NCI-H187 treated with DMSO at 0.1 percent for 48 hours (cell line): ENCODE data around the gene TTC28.
A peak's percentile ranks its signal among the peaks of the same experiment; 100 is the strongest.

Experiments
- DNase-seq: peaks from one replicate; lab custom pipeline; 2025; lab: John Stamatoyannopoulos, UW

Gene TTC28

DNA sequence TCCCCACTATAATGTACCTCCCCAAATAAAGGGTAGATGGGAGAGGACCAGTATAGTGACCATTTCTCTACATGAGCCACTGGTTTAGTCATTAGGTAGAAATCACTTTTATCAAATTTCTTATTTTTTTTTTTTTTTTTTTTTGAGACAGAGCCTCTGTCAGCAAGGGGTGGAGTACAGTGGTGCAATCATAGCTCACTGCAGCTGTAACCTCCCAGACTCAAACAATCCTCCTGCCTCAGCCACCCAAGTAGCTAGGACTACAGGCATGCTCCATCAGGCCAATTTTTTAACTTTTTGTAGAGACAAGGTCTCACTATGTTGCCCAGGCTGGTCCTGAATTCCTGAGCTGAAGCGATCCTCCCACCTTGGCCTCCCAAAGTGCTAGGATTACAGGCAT is 322.4 kb downstream of the TTC28 start:
- DNase-seq, result no peak

- DNase-seq, result peak; percentile 21
These were observed 328.2 kb downstream of the TTC28 start for GRCh38 chr22:28351476-28351875.

DNA sequence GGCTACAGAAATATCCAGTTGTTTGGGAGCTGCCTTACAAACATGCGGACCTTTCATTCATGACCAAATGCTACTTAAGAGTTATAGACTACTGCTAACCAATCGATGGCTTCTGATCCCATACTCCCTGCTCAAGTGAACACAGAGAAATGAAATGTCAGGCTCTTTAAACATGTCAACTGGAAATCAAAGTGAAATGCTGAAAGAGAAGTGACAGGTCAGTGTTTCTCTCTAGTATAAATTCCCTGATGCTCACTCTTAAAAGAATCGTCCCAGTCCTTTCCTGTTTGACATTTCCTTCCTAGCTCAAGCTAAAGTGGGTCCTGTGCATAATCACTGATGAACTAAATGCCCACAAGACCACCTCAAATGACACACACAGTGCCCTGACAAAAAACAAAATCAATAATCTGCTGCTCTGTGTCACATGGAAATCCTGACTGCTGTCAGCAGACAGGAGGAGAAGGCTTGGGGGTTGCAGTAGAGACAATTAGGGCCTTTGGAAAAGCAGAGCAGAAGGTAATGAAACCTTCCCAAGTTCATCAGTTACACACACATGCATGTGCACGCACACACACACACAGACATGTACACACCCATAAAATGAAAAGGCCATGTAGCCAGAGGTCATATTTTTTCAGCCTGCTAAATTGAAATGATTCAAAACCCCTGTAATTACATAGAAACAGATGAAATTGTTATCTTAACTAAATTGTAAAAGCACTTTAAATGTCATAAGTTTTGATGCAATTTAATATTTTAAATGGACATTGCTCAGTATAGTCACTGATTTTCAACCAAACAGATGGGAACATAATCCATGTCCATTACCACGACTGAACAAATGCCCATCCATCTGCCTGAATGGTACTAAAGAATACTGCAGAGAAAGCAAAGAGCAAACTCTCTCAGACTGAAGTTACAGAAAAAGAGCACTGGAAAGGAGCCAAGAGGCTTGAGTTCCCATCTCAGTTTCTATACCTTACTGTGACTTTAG is 330.7 kb downstream of the TTC28 start:
- DNase-seq, result no peak

- no peak for DNase-seq
These were observed 333.3 kb downstream of the TTC28 start for GRCh38 chr22:28346308-28346707.

GRCh38 chr22:28344918-28345703 is 334.5 kb downstream of the TTC28 start:
- DNase-seq, result no peak

GRCh38 chr22:28341001-28341400 is 338.6 kb downstream of the TTC28 start:
- DNase-seq, result no peak

DNA sequence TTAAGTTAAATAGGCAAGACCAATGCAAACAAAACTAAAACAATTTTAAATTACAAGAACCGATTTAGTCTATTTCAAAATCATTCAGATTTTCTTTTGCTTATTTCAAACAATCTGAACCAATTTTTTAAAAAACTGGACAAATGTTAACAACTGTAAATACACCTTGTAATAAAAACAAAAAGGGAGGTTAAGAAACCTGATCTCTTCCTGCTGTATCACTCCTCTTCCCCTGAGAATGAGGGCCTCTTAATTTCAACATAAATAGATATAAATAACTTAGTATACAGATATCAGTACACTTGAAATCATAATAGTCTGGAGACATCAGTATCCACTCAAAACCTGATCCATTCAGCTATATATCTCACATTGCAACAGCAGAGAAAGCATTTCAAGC is 346.6 kb downstream of the TTC28 start:
- peak; percentile 29 for DNase-seq

DNA sequence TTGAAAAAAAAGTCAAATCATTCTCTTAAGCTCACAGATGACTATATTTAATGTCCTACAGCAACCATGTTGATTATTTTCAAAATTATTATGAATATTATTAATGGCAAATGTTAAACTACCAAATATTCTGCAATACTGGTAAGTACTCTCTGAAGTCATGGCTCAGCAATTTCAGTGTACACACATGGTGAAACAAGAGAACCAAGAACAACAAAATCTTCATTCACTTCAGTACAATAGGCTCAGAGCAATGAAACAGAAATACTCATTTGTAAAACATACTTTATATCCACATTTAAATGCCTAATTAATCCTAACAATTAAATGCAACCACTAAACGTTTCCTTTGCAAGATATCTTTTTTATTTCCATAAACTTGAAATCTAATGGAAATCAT is 347.2 kb downstream of the TTC28 start:
- no peak for DNase-seq

GRCh38 chr22:28331695-28332094 is 347.9 kb downstream of the TTC28 start:
- no peak for DNase-seq

- no peak for DNase-seq
These were observed 350.2 kb downstream of the TTC28 start for GRCh38 chr22:28329186-28330073.

GRCh38 chr22:28328756-28329155 is 350.9 kb downstream of the TTC28 start:
- no peak for DNase-seq

- no peak for DNase-seq
These were observed 363.6 kb downstream of the TTC28 start for GRCh38 chr22:28316014-28316413.

GRCh38 chr22:28314959-28315358 is 364.7 kb downstream of the TTC28 start:
- no peak for DNase-seq

DNA sequence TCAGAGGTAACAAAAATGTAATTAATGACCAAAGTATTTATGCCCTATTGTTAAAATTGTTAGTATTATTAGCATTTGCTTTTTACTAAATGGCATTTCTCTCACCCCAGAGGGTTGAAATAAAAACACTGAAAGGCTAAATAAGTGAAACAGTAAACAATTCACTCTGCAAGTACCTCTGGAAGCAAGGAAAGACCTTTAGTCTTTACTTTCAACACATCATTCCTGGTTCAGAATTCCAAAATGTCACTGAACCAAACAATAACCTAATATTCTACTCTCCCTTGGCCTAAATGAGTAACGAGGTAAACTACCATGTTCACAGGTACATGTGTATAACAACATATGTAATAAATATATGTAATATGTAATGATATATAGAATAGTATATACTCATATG is 369.3 kb downstream of the TTC28 start:
- DNase-seq, result no peak

DNA sequence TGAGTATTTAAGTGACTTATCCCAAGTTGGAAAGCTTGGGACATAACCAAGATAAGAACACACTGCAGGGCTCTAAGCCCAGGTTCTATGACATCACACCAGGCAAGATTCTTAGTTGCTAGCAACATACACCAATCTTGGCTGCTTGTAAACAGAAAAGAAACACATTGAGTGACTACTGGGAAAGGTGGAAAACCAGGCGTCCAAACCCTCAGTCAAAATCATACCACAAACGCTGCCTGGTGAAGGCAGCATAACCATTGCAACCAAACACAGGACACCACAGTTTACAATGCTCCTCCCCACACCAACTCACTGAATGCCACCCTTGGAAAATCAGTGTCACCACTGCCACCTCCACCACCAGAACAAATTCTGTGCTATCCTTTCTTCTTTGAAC is 379.9 kb downstream of the TTC28 start:
- no peak for DNase-seq

DNA sequence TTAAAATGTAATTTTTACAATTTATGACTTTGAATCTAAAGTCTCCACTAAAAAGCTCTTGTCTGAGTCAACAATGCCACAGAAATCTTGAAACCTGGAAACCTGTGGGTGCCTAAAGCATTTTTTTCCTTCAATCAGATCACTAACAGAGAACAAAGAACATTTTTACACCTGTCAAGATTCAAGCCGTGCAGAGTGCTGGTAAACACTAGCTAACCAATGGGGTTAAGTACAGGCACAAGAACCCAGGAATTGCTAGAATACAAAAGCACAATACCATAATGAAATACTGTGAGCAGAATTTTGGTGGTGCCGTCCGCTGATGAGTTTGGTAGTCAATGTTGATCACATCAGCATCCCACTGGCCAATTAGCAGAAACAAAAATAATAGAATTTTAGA is 380.3 kb downstream of the TTC28 start:
- peak; percentile 38 for DNase-seq

DNA sequence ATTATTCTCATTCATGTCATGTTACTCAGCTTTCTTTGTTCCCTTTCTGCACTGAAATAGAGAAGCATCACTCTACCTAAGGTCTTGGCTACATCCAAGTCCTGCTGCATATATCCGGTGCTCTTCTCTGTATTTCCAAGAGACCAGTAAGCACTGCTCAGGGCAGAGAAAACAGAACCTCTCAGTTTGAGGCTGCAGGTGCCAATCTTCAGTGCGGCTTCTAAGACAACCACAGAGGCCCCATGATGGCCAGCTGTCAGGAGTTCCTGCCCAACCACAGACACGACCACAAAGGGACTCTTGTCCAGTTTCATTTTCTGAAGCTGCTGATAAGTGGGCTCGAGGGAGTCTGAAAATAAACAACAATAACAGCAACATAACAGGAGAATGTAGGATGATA is 382.1 kb downstream of the TTC28 start:
- no peak for DNase-seq

DNA sequence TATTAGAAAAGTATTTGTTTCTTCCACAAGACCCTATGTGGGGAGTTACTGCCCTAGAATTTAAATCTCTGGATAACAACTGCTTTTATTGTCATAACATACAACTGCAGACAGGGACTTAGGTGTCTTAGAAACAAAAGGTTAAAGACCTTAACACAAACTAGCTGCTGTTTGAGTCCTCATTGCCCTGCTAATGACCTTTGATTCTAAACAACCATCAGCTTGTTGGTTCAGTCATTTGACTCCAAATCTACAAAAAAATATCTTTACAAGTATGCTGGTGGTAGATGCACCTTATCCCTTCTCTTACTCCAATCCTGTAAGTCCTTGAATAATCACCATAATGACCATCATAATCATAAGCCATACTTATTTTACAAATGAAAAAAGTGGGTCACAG is 383.2 kb downstream of the TTC28 start:
- no peak for DNase-seq

GRCh38 chr22:28283068-28283654 is 396.5 kb downstream of the TTC28 start:
- no peak for DNase-seq

DNA sequence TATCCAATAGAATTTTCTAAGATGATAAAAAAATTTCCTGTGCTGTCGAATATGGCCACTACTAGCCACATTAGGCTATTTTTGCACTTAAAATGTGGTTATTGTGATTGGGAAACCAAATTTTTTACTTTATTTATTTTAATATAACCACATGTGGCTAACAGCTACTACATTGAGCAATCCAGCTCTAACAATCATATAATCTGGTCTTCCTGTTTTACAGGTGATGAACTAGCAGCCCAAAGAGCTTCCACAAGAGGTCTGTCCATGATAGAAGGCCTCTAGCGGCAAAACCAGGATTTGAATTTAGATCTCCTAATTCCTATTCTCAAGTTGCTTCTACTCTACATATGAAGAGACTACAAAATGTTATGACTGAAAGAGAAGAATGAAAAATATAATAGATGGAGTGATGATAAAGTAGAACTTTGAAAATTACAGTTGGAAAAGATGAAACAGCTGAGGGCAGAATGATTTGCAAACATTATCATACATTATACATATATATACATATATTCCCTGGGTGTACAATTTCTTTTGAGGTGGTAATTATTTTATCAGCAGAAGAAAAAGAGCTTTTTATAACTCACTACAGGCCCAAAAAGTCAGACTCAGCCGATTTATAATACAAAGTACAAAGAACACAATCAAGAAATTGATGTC is 397.1 kb downstream of the TTC28 start:
- no peak for DNase-seq

DNA sequence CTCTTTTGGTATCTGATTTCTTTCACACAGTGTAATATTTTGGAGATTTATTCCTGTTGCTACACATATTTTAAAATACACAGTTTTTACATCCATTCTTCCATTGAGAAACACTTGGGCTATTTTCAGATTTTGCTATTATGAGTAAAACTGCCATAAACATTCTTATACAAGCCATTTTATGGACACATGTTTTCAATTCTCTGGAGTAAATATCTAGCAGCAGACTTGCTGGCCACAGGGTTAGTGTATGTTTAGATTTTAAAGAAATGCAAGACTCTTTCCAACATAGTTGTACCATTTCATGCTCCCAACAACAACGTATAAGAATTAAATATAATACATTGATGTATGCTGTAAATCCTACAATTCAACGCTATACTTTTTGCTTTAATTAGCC is 399.8 kb downstream of the TTC28 start:
- no peak for DNase-seq
